Measurements from ENCODE around the gene TEF. TPM values are rescaled to one million over a fixed set of nuclear protein-coding genes. Genes with fewer than 3 reads are reported as not detected.
A peak's percentile ranks its signal among the peaks of the same experiment; 100 is the strongest.

Gene TEF
- total RNA-seq, 4 donors from 2014 or later = 26.1 to 50.7 (median 37.0) TPM

DNA sequence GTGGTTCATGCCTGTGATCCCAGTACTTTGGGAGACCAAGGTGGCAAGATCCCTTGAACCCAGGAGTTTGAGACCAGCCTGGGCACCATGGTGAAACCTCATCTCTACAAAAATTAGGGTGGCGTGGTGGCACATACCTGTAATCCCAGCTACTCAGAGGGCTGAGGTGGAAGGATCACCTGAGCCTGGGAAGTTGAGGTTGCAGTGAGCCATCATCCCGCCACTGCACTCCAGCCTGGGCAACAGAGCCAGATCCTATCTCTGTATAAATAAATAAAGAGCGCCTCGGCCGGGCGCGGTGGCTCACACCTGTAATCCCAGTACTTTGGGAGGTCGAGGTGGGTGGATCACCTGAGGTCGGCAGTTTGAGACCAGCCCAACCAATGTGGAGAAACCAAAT is 37.0 kb downstream of the TEF start:
- Histone ChIP-seq H3K27me3 (no peaks in the 10 kb centered on the region), H3K27ac (peak overlapping the region; percentile 86 to 100 (median 96)), H3K9me3 (no peaks in the 10 kb centered on the region), H3K4me3 (no peak overlapping the region), H3K4me1 (peaks cover 0 to 55% (median 38%) of the 10 kb centered on the region in 3 donors), H3K36me3 (peaks cover 0 to 13% of the 10 kb centered on the region in 2 donors)
- 81% methylated on average over 5 of the region's 9 CpGs; no CpG with 5 or more reads in 1 of the 2 donors for WGBS, 2 donors (ENCODE audit: low coverage in 1 of 2)
- TF ChIP-seq CTCF (IDR thresholded peaks at IDR 0.05) (no peak), POLR2A (IDR thresholded peaks at IDR 0.05) (no peak), EP300 (IDR thresholded peaks at IDR 0.05) (no peak), POLR2AphosphoS5 (IDR thresholded peaks at IDR 0.05) (no peak)
- ATAC-seq = no peak

GRCh38 chr22:41425660-41426365 is 44.1 kb downstream of the TEF start:
- Histone ChIP-seq H3K36me3 (peaks cover 0 to 62% of the 10 kb centered on the region in 2 donors), H3K4me3 (no peak overlapping the region), H3K27me3 (no peaks in the 10 kb centered on the region), H3K4me1 (no peaks in the 10 kb centered on the region), H3K9me3 (no peaks in the 10 kb centered on the region), H3K27ac (no peak overlapping the region)
- no peak for ATAC-seq
- WGBS, 2 donors (ENCODE audit: low coverage in 1 of 2) = 63 to 66% methylated on average over 5 to 8 of the region's 9 CpGs
- TF ChIP-seq POLR2A (IDR thresholded peaks at IDR 0.05) (no peak), CTCF (IDR thresholded peaks at IDR 0.05) (no peak), EP300 (IDR thresholded peaks at IDR 0.05) (no peak), POLR2AphosphoS5 (IDR thresholded peaks at IDR 0.05) (no peak)

- ATAC-seq = no peak
- Histone ChIP-seq H3K9me3 (no peaks in the 10 kb centered on the region), H3K27me3 (no peaks in the 10 kb centered on the region), H3K27ac (peak overlapping the region in 2 of 4 donors; percentile 6 to 52), H3K4me3 (no peak overlapping the region), H3K36me3 (peaks cover 0 to 73% of the 10 kb centered on the region in 2 donors), H3K4me1 (peaks cover 0 to 27% (median 2%) of the 10 kb centered on the region in 3 donors)
- TF ChIP-seq POLR2A (IDR thresholded peaks at IDR 0.05) (no peak), EP300 (IDR thresholded peaks at IDR 0.05) (no peak), POLR2AphosphoS5 (IDR thresholded peaks at IDR 0.05) (no peak), CTCF (IDR thresholded peaks at IDR 0.05) (no peak)
- 83 to 97% methylated on average over 5 to 6 of the region's 13 CpGs for WGBS, 2 donors (ENCODE audit: low coverage in 1 of 2)
Measured at GRCh38 chr22:41429232-41429950, 47.6 kb downstream of the TEF start.

DNA sequence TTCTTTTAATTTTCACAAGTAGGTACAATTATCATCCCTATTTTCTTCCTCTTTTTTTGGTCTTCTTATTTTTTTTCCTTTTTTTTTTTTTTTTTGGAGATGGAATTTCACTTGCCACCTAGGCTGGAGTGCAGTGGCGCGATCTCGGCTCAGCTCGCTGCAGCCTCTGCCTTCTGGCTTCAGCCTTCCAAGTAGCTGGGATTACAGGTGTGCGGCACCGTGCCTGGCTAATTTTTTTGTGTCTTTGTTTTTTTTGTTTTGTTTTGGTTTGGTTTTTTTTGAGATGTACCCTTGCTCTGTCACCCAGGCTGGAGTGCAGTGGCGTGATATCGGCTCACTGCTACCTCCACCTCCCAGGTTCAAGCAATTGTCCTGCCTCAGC is 48.2 kb downstream of the TEF start:
- no peak for TF ChIP-seq POLR2A (IDR thresholded peaks at IDR 0.05)
- TF ChIP-seq CTCF (IDR thresholded peaks at IDR 0.05) = no peak
- no peak for TF ChIP-seq POLR2AphosphoS5 (IDR thresholded peaks at IDR 0.05)
- no peak for TF ChIP-seq EP300 (IDR thresholded peaks at IDR 0.05)
- no peaks in the 10 kb centered on the region for H3K27me3 ChIP-seq
- H3K9me3 ChIP-seq = no peaks in the 10 kb centered on the region
- no peak overlapping the region for H3K4me3 ChIP-seq
- peaks cover 0 to 32% (median 7%) of the 10 kb centered on the region in 3 donors for H3K4me1 ChIP-seq
- no peak for ATAC-seq
- WGBS, 2 donors (ENCODE audit: low coverage in 1 of 2) = 80 to 100% methylated on average over 1 to 3 of the region's 8 CpGs
- H3K36me3 ChIP-seq = peaks cover 0 to 73% of the 10 kb centered on the region in 2 donors
- H3K27ac ChIP-seq = peak overlapping the region in 2 of 4 donors; percentile 6 to 52
